B cell (primary cell): ENCODE results near the gene ANKRD44. TPM values are rescaled to one million over a fixed set of nuclear protein-coding genes. Genes with fewer than 3 reads are reported as not detected.

ENCODE experiments used
- ATAC-seq: fragments of 200-7000 bp; cut with Tn5 transposase; one replicate; pipeline ENCODE4 v1.10.0; 2021; ENCODE audit warnings: low read depth, mild to moderate bottlenecking, moderate number of reproducible peaks, moderate library complexity
- CTCF ChIA-PET: fragments of 350-600 bp; sonication (Branson Sonifier 250); formaldehyde crosslinking; loops from one replicate; lab custom pipeline; 2021; ENCODE audit warnings: antibody characterized with exemption, inconsistent platforms; lab: Charles Lee
- POLR2A ChIA-PET: fragments of 350-600 bp; sonication (Branson Sonifier 250); formaldehyde crosslinking; loops from one replicate; lab custom pipeline; 2021; ENCODE audit warnings: antibody characterized with exemption; lab: Charles Lee
- DNase-seq: peaks from one replicate; pipeline ENCODE4 v3.0.0; 2013
- H2AFZ ChIP-seq: 2 replicates; pipeline ENCODE4 v1.6.1; 2012; ENCODE audit warnings: mild to moderate bottlenecking, low read depth, low read length; ENCODE audit not compliant: insufficient read depth, poor library complexity, severe bottlenecking
- H3K27ac ChIP-seq, 2 donors: 1 replicate in 1 of 2; 2 replicates in 1 of 2; pipeline ENCODE4 v1.5.1; 2012 to 2013; ENCODE audit warnings: low read length in 2 of 2, mild to moderate bottlenecking in 2 of 2, moderate library complexity in 1 of 2
- H3K27me3 ChIP-seq, 4 experiments: fragments of 200-600 bp in 1 of 4; sonication (generic) in 1 of 4; replicated peaks in 1 of 4; 1 replicate in 2 of 4; 2 replicates in 2 of 4; pipeline versions ENCODE4 v1.6.1 to v1.7.0; 2013 to 2016; ENCODE audit warnings: low read length in 3 of 4, mild to moderate bottlenecking in 2 of 4, mixed read lengths in 1 of 4, moderate library complexity in 1 of 4; ENCODE audit not compliant: insufficient read depth in 4 of 4, control insufficient read depth in 3 of 4; ENCODE audit errors: control extremely low read depth in 1 of 4
- H3K36me3 ChIP-seq, 2 experiments: replicated peaks in 1 of 2; 1 replicate in 1 of 2; 2 replicates in 1 of 2; pipeline versions ENCODE4 v1.6.1 to v1.7.1; 2013; ENCODE audit warnings: low read length in 1 of 2; ENCODE audit not compliant: insufficient read depth in 2 of 2, control insufficient read depth in 1 of 2; ENCODE audit errors: control extremely low read depth in 1 of 2, extremely low read depth in 1 of 2
- H3K4me1 ChIP-seq, 2 donors: fragments of 200-600 bp in 1 of 2; sonication (generic) in 1 of 2; 1 replicate in 1 of 2; 2 replicates in 1 of 2; pipeline versions ENCODE4 v1.5.1 to v1.6.1; 2013 to 2017; ENCODE audit warnings: low read length in 2 of 2; ENCODE audit not compliant: control insufficient read depth in 2 of 2, insufficient read depth in 2 of 2
- H3K4me2 ChIP-seq: replicated peaks from 2 replicates; pipeline ENCODE3; 2012; ENCODE audit warnings: mild to moderate bottlenecking, low read depth, low read length; ENCODE audit not compliant: poor library complexity, severe bottlenecking
- H3K4me3 ChIP-seq, 5 experiments: fragments of 200-600 bp in 1 of 5; sonication (generic) in 1 of 5; 1 replicate in 3 of 5; 2 replicates in 2 of 5; pipeline versions ENCODE4 v1.5.1 to v1.7.0; 2011 to 2016; ENCODE audit warnings: low read length in 4 of 5, mild to moderate bottlenecking in 4 of 5, low read depth in 2 of 5, control low read depth in 1 of 5, moderate library complexity in 1 of 5; ENCODE audit not compliant: insufficient read depth in 1 of 5; ENCODE audit errors: control extremely low read depth in 1 of 5, extremely low read depth in 1 of 5
- H3K79me2 ChIP-seq: fragments of 200-600 bp; sonication (generic); one replicate; pipeline ENCODE4 v1.6.0; 2016; ENCODE audit warnings: low read length; ENCODE audit not compliant: control insufficient read depth, insufficient read depth
- H3K9ac ChIP-seq: fragments of 200-600 bp; sonication (generic); 2 replicates; pipeline ENCODE4 v1.6.1; 2017; ENCODE audit warnings: mild to moderate bottlenecking, low read length, moderate library complexity
- H3K9me3 ChIP-seq, 3 donors: one replicate each; pipeline versions ENCODE4 v1.6.1 to v1.7.1; 2013; ENCODE audit warnings: low read length in 2 of 3; ENCODE audit not compliant: control insufficient read depth in 2 of 3, insufficient read depth in 1 of 3; ENCODE audit errors: control extremely low read depth in 1 of 3
- H4K20me1 ChIP-seq: 2 replicates; pipeline ENCODE4 v1.6.0; 2012; ENCODE audit warnings: mild to moderate bottlenecking, low read length; ENCODE audit not compliant: insufficient read depth, control insufficient read depth, poor library complexity, severe bottlenecking
- H3K27ac Mint-ChIP-seq: one replicate; pipeline ENCODE4 v1.8.0; 2021; ENCODE audit warnings: mixed read lengths
- H3K27me3 Mint-ChIP-seq: one replicate; pipeline ENCODE4 v1.8.0; 2021; ENCODE audit warnings: mixed read lengths
- H3K4me1 Mint-ChIP-seq: one replicate; pipeline ENCODE4 v1.8.0; 2021; ENCODE audit warnings: mixed read lengths
- H3K4me3 Mint-ChIP-seq: one replicate; pipeline ENCODE4 v1.8.0; 2021; ENCODE audit warnings: mixed read lengths
- H3K9me3 Mint-ChIP-seq: one replicate; pipeline ENCODE4 v1.8.0; 2022; ENCODE audit warnings: mixed read lengths; ENCODE audit not compliant: insufficient read depth
- CTCF ChIP-seq: fragments of 200-600 bp; IDR thresholded peaks from one replicate; pipeline ENCODE4 v1.8.0; 2022; ENCODE audit warnings: antibody characterized with exemption, mild to moderate bottlenecking
- EZH2 ChIP-seq: IDR thresholded peaks from 2 replicates; pipeline ENCODE4 v1.6.1; 2012; ENCODE audit warnings: borderline replicate concordance, low read depth, mild to moderate bottlenecking, moderate library complexity, low read length; ENCODE audit not compliant: insufficient read depth, poor library complexity, severe bottlenecking
- WGBS: methylation state at CpG from one replicate; pipeline ENCODE4 v1.1.5; 2013; ENCODE audit warnings: missing lambda C conversion rate; ENCODE audit not compliant: insufficient coverage; 5-methylcytosine and 5-hydroxymethylcytosine counted together
- intact Hi-C: fragments of 100-400 bp; cut with micrococcal nuclease; formaldehyde crosslinking; loops from one replicate; pipeline ENCODE4 v1.10.0; 2022
- polyA plus RNA-seq: library from polyadenylated mRNA; depleted of rRNA; stranded (reverse); fragments of >200 nt; gene quantifications from 2 replicates; pipeline ENCODE4 v1.2.3, GENCODE V29; 2012
- total RNA-seq, 2 donors: library from RNA; stranded (reverse); fragments of 120-200 nt in 1 of 2; gene quantifications; 1 replicate in 1 of 2; 2 replicates in 1 of 2; pipeline versions ENCODE4 v1.2.3 to v1.2.4, GENCODE V29; 2013 to 2022

Gene ANKRD44
- total and polyA plus RNA-seq, 2 donors (not counting 1 experiment from before 2014, with no cell fraction given), result 92.6 to 457 TPM

DNA sequence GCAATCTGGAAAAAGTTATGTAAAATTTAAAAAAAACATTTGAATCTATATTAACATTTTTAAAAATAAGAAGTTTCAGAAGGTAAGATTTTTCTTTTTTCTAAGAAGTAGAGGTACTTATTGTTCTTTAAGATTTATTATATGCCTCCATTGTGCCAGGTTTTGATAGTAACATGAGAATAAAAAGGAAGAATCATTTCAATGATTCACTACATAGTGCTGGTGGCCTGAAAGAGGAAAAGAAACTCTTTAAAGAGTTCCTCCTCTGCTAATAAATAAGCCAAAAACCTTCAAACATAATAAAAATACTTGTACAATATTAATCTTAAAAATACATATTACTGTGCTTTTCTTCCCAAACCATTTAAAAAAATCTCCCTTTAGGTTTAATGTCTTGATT lies 69.0 kb downstream of the ANKRD44 start:
- POLR2A ChIA-PET, result interaction anchor here (1.4 kb wide), 1 partner anchor 23 kb away, joined by 4 read pairs; no protein-coding TSS in a partner anchor
- DNase-seq (no peak), ATAC-seq (no peak)
- Histone ChIP-seq H3K4me1 (peaks cover 63 to 79% of the 10 kb centered on the region in 2 donors), H3K36me3 (peaks cover 4 to 12% of the 10 kb centered on the region in 2 experiments), H3K79me2 (peaks cover 99% of the 10 kb centered on the region), H2AFZ (no peak overlapping the region), H3K4me3 (peak overlapping the region in 1 of 5 experiments; percentile 7), H3K4me2 (peak overlapping the region; percentile 67), H3K9me3 (peaks cover 0 to 3% (median 0%) of the 10 kb centered on the region in 3 donors), H3K9ac (no peak overlapping the region), H4K20me1 (peaks cover 46% of the 10 kb centered on the region), H3K27ac (no peak overlapping the region), H3K27me3 (no peaks in the 10 kb centered on the region)
- no peak overlapping the region for H3K4me3 Mint-ChIP-seq
- H3K4me1 Mint-ChIP-seq, result peaks cover 80% of the 10 kb centered on the region
- no peaks in the 10 kb centered on the region for H3K9me3 Mint-ChIP-seq
- H3K27me3 Mint-ChIP-seq, result no peaks in the 10 kb centered on the region
- CTCF ChIA-PET, result interaction anchor here (0.6 to 1.6 kb wide), 3 partner anchors 14 to 50 kb away, joined by 3 to 8 read pairs (median 7); no protein-coding TSS in a partner anchor
- H3K27ac Mint-ChIP-seq, result no peak overlapping the region
- intact Hi-C loops, result loop anchor here (2.0 kb wide), 2 partner anchors 17 to 19 kb away; no protein-coding TSS in a partner anchor
- TF ChIP-seq EZH2 (no peak), CTCF (no peak)

- Mint-ChIP-seq H3K27ac (peak overlapping the region; percentile 90), H3K9me3 (no peaks in the 10 kb centered on the region), H3K27me3 (no peaks in the 10 kb centered on the region), H3K4me3 (peak overlapping the region; percentile 57), H3K4me1 (peaks cover 81% of the 10 kb centered on the region)
- ChIA-PET CTCF (interaction anchor here (0.6 to 1.6 kb wide), 7 partner anchors 14 to 70 kb away, joined by 3 to 8 read pairs (median 7); partner anchors contain the start of gene ANKRD44), POLR2A (interaction anchor here (1.4 kb wide), 1 partner anchor 22 kb away, joined by 4 read pairs; no protein-coding TSS in a partner anchor)
- Histone ChIP-seq H3K27ac (peak overlapping the region in 1 of 2 donors; percentile 80), H3K36me3 (peaks cover 4 to 8% of the 10 kb centered on the region in 2 experiments), H3K9ac (peak overlapping the region; percentile 25), H3K4me1 (peaks cover 65 to 81% of the 10 kb centered on the region in 2 donors), H3K4me2 (peak overlapping the region; percentile 67), H3K9me3 (peaks cover 0 to 3% (median 0%) of the 10 kb centered on the region in 3 donors), H3K4me3 (peak overlapping the region in 1 of 5 experiments; percentile 24), H3K79me2 (peaks cover 99% of the 10 kb centered on the region), H4K20me1 (peaks cover 47% of the 10 kb centered on the region), H2AFZ (no peak overlapping the region), H3K27me3 (no peaks in the 10 kb centered on the region)
- DNase-seq, result no peak
- intact Hi-C loops, result loop anchor here (2.0 kb wide), 2 partner anchors 18 kb away; no protein-coding TSS in a partner anchor
- no peak for ATAC-seq
- TF ChIP-seq EZH2 (no peak), CTCF (no peak)
- no CpG with 5 or more reads among the region's 1 CpG for WGBS
Measured at GRCh38 chr2:197241153-197241552, 69.4 kb downstream of the ANKRD44 start.
